ENCODE measurements around the gene CNOT4.

- TF ChIP-seq POLR2A (IDR thresholded peaks at IDR 0.05; ENCODE audit: low read length) = no peak
- no peak for TF ChIP-seq GATA1 (IDR thresholded peaks at IDR 0.05; ENCODE audit: low read depth, low read length)
These were observed 50.8 kb downstream of the CNOT4 start for GRCh38 chr7:135459076-135459475.

Data from erythroblast (primary cell).